H1 (cell line): ENCODE results near the gene AFAP1L2. TPM values are rescaled to one million over a fixed set of nuclear protein-coding genes. Genes with fewer than 3 reads are reported as not detected.

ENCODE experiments used
- CEBPB ChIP-seq: IDR thresholded peaks from 2 replicates; pipeline ENCODE4 v1.6.1; 2012; ENCODE audit warnings: low read depth, low read length
- polyA plus RNA-seq, 7 experiments: library from polyadenylated mRNA; depleted of rRNA in 3 of 7; stranded (reverse) in 5 of 7; unstranded in 2 of 7; fragments of >200 nt in 5 of 7; fragments of 200-250 nt in 2 of 7; gene quantifications; 1 replicate in 5 of 7; 2 replicates in 1 of 7; 4 replicates in 1 of 7; pipeline versions ENCODE4 v1.2.1 to v1.2.3, GENCODE V29; 2011 to 2013; ENCODE audit warnings: missing spikeins in 2 of 7, mixed read lengths in 2 of 7
- total RNA-seq: library from RNA; stranded (reverse); fragmentation: NEBNext Ultra II Directional; extraction: Animal tissue kit (Norgen Biotek cat#: 25700); gene quantifications from 2 replicates; pipeline ENCODE4 v1.2.1, GENCODE V29; 2021
- TF ChIP-seq, protein P1 (sequence below): IDR thresholded peaks from 2 replicates; pipeline ENCODE4 v1.6.1; 2011; ENCODE audit warnings: low read length, improper control_type of control experiment

The AFAP1L2 gene
- total and polyA plus RNA-seq, 2 of the 8 experiments (the other 6 are each of a cell fraction or from before 2014, with no cell fraction given): 3.9 to 6.4 TPM

DNA sequence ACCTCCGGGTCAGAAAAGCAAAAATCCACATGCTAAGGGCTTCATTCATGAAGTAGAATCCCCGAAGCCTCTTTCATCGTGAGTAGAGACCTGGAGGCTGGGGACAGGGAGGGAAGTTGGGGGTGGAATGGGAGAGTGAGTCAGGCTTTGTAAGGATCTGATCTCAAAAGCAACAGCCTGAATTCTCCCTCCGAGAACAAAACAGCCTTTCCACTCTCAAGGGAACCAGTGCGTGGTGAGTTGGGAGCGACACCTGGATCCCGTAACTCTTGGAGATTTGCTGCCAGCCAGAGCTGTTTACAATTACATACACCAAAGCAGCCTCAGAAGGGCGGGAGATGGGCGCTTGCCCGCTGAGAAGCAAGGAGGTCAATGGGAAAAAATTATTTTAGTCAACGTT is 10.8 kb downstream of the AFAP1L2 start (continued):
- TF ChIP-seq, protein P1, sequence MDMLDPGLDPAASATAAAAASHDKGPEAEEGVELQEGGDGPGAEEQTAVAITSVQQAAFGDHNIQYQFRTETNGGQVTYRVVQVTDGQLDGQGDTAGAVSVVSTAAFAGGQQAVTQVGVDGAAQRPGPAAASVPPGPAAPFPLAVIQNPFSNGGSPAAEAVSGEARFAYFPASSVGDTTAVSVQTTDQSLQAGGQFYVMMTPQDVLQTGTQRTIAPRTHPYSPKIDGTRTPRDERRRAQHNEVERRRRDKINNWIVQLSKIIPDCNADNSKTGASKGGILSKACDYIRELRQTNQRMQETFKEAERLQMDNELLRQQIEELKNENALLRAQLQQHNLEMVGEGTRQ: no peak
- no peak for TF ChIP-seq CEBPB
